Jurkat, Clone E6-1 (cell line): ENCODE data around the gene GDF7. TPM values are rescaled to one million over a fixed set of nuclear protein-coding genes. Genes with fewer than 3 reads are reported as not detected.

Experiments used
- DNase-seq: peaks from one replicate; pipeline ENCODE4 v3.0.0-alpha.2; 2011; ENCODE audit warnings: low read depth, low spot score
- H3K4me3 ChIP-seq: 2 replicates; pipeline ENCODE4 v1.5.1; 2011; ENCODE audit warnings: mild to moderate bottlenecking, low read length, control low read depth, moderate library complexity
- polyA plus RNA-seq: library from polyadenylated mRNA; unstranded; fragments of >200 nt; gene quantifications from one replicate; pipeline ENCODE4 v1.2.1, GENCODE V29; 2012; ENCODE audit warnings: missing spikeins; ENCODE audit not compliant: insufficient read length, insufficient read depth

GDF7 gene
- 0.48 TPM for polyA plus RNA-seq

- DNase-seq, result no peak
- H3K4me3 ChIP-seq, result no peak within 1 kb of the TSS
These were observed at the start of gene GDF7 for GRCh38 chr2:20666304-20667150. Gene GDF7, plus strand, starts transcription at chr2:20667144. Its CDS starts 96 bp downstream, at chr2:20667240.

GRCh38 chr2:20617892-20618467 lies 49.0 kb upstream of the GDF7 start:
- no peak for DNase-seq
- H3K4me3 ChIP-seq, result no peak overlapping the region

- DNase-seq, result no peak
These were observed 48.5 kb upstream of the GDF7 start for GRCh38 chr2:20618468-20618885.

GRCh38 chr2:20618886-20619521 lies 47.9 kb upstream of the GDF7 start:
- H3K4me3 ChIP-seq, result no peak overlapping the region
- no peak for DNase-seq

More at GRCh38 chr2:20618468-20618885, 48.5 kb upstream of the GDF7 start:
- H3K4me3 ChIP-seq, result no peak overlapping the region

- no peak overlapping the region for H3K4me3 ChIP-seq
- no peak for DNase-seq
These were observed 47.3 kb upstream of the GDF7 start for GRCh38 chr2:20619624-20620024.

- no peak overlapping the region for H3K4me3 ChIP-seq
- no peak for DNase-seq
These were observed 46.7 kb upstream of the GDF7 start for GRCh38 chr2:20620271-20620681.

GRCh38 chr2:20620696-20621365 lies 46.1 kb upstream of the GDF7 start:
- DNase-seq, result no peak
- H3K4me3 ChIP-seq, result no peak overlapping the region

GRCh38 chr2:20621366-20622295 lies 45.3 kb upstream of the GDF7 start:
- H3K4me3 ChIP-seq, result no peak overlapping the region
- no peak for DNase-seq

- no peak overlapping the region for H3K4me3 ChIP-seq
- no peak for DNase-seq
These were observed 44.7 kb upstream of the GDF7 start for GRCh38 chr2:20622296-20622686.

- H3K4me3 ChIP-seq, result no peak overlapping the region
- DNase-seq, result no peak
These were observed 44.2 kb upstream of the GDF7 start for GRCh38 chr2:20622731-20623130.

- no peak for DNase-seq
- H3K4me3 ChIP-seq, result no peak overlapping the region
These were observed 43.7 kb upstream of the GDF7 start for GRCh38 chr2:20623241-20623640.

- H3K4me3 ChIP-seq, result no peak overlapping the region
- DNase-seq, result no peak
These were observed 43.2 kb upstream of the GDF7 start for GRCh38 chr2:20623741-20624155.

GRCh38 chr2:20624156-20624883 lies 42.6 kb upstream of the GDF7 start:
- DNase-seq, result no peak
- no peak overlapping the region for H3K4me3 ChIP-seq

- DNase-seq, result no peak
- no peak overlapping the region for H3K4me3 ChIP-seq
These were observed 42.0 kb upstream of the GDF7 start for GRCh38 chr2:20624884-20625485.

GRCh38 chr2:20625491-20626391 lies 41.2 kb upstream of the GDF7 start:
- no peak overlapping the region for H3K4me3 ChIP-seq
- no peak for DNase-seq

- H3K4me3 ChIP-seq, result no peak overlapping the region
- no peak for DNase-seq
These were observed 40.6 kb upstream of the GDF7 start for GRCh38 chr2:20626392-20626697.
